IMR-90 (cell line): ENCODE results near the gene MTHFD2L. TPM values are rescaled to one million over a fixed set of nuclear protein-coding genes. Genes with fewer than 3 reads are reported as not detected.
"Not testable (repeated sequence)": the region's sequence is repeated elsewhere in the genome, so short reads cannot be mapped to it uniquely, and the experiment has no call there.

Experiments
- ATAC-seq: fragments of 200-7000 bp; cut with Tn5 transposase; 2 replicates; pipeline ENCODE4 v1.9.1; 2020; ENCODE audit warnings: low read depth, mild to moderate bottlenecking, moderate library complexity
- BruUV-seq: library from RNA; stranded (reverse); fragments of 400-500 nt; replicated peaks from 2 replicates; lab custom pipeline; 2021; lab: Mats Ljungman, UMichigan
- CTCF ChIA-PET: fragments of 300-600 bp; formaldehyde crosslinking; extraction: SDS; loops from one replicate; lab custom pipeline; 2021; ENCODE audit warnings: antibody characterized with exemption; lab: Yijun Ruan, JAX
- POLR2A ChIA-PET: fragments of 300-600 bp; sonication (Branson Sonifier 250); formaldehyde crosslinking; loops from one replicate; lab custom pipeline; 2022; ENCODE audit warnings: antibody characterized with exemption; ENCODE audit not compliant: unreplicated experiment; lab: Charles Lee
- DNase-seq: peaks from one replicate; pipeline ENCODE4 v3.0.0; 2013
- H2AFZ ChIP-seq: replicated peaks from 2 replicates; pipeline ENCODE3; 2013; ENCODE audit warnings: low read length, mild to moderate bottlenecking; ENCODE audit not compliant: poor library complexity
- H2AK5ac ChIP-seq: 2 replicates; pipeline ENCODE4 v1.6.1; 2013; ENCODE audit warnings: low read depth, low read length, inconsistent platforms
- H2AK9ac ChIP-seq: replicated peaks from 2 replicates; pipeline ENCODE3; 2013; ENCODE audit warnings: mild to moderate bottlenecking, low read depth, low read length, moderate library complexity; ENCODE audit not compliant: poor library complexity
- H2BK120ac ChIP-seq: 2 replicates; pipeline ENCODE4 v1.6.1; 2013; ENCODE audit warnings: low read depth, low read length, inconsistent platforms
- H2BK15ac ChIP-seq: 3 replicates; pipeline ENCODE4 v1.6.1; 2013; ENCODE audit warnings: low read depth, low read length, inconsistent platforms
- H2BK20ac ChIP-seq: 2 replicates; pipeline ENCODE4 v1.6.1; 2013; ENCODE audit warnings: low read depth, mild to moderate bottlenecking, inconsistent platforms, low read length, moderate library complexity
- H2BK5ac ChIP-seq: 2 replicates; pipeline ENCODE4 v1.6.1; 2013; ENCODE audit warnings: mild to moderate bottlenecking, low read depth, low read length, inconsistent platforms; ENCODE audit not compliant: poor library complexity, severe bottlenecking
- H3K14ac ChIP-seq: replicated peaks from 2 replicates; pipeline ENCODE4 v1.6.1; 2013; ENCODE audit warnings: low read depth, low read length, inconsistent platforms
- H3K18ac ChIP-seq: 2 replicates; pipeline ENCODE4 v1.6.1; 2013; ENCODE audit warnings: low read depth, low read length, control low read depth
- H3K23ac ChIP-seq: 2 replicates; pipeline ENCODE4 v1.6.1; 2013; ENCODE audit warnings: low read depth, low read length, inconsistent platforms
- H3K27ac ChIP-seq: 2 replicates; pipeline ENCODE4 v1.5.1; 2013; ENCODE audit warnings: mild to moderate bottlenecking, control low read depth, low read length; ENCODE audit not compliant: insufficient read depth
- H3K27me3 ChIP-seq: 2 replicates; pipeline ENCODE4 v1.6.1; 2013; ENCODE audit warnings: low read length; ENCODE audit not compliant: control insufficient read depth, insufficient read depth
- H3K36me3 ChIP-seq: 2 replicates; pipeline ENCODE4 v1.6.1; 2013; ENCODE audit warnings: low read length, mixed read lengths; ENCODE audit not compliant: control insufficient read depth, insufficient read depth
- H3K4ac ChIP-seq: 2 replicates; pipeline ENCODE4 v1.6.1; 2013; ENCODE audit warnings: low read depth, low read length, inconsistent platforms
- H3K4me1 ChIP-seq: 2 replicates; pipeline ENCODE4 v1.6.1; 2013; ENCODE audit warnings: low read length, mixed read lengths; ENCODE audit not compliant: control insufficient read depth, insufficient read depth
- H3K4me2 ChIP-seq: 2 replicates; pipeline ENCODE4 v1.6.1; 2013; ENCODE audit warnings: low read depth, mild to moderate bottlenecking, control low read depth, low read length, moderate library complexity
- H3K4me3 ChIP-seq: 2 replicates; pipeline ENCODE4 v1.5.1; 2013; ENCODE audit warnings: low read depth, mild to moderate bottlenecking, control low read depth, low read length, moderate library complexity; ENCODE audit not compliant: insufficient read depth
- H3K56ac ChIP-seq: 2 replicates; pipeline ENCODE4 v1.6.1; 2013; ENCODE audit warnings: low read length, inconsistent platforms; ENCODE audit not compliant: insufficient read depth; ENCODE audit errors: extremely low read depth
- H3K79me1 ChIP-seq, 2 experiments: 2 replicates each; pipeline ENCODE4 v1.6.1; 2013; ENCODE audit warnings: low read length in 2 of 2, inconsistent platforms in 1 of 2, low read depth in 1 of 2
- H3K9ac ChIP-seq: 2 replicates; pipeline ENCODE4 v1.6.1; 2013; ENCODE audit warnings: low read depth, low read length, control low read depth
- H3K9me1 ChIP-seq: 2 replicates; pipeline ENCODE4 v1.6.1; 2013; ENCODE audit warnings: low read length, inconsistent platforms; ENCODE audit not compliant: insufficient read depth
- H3K9me3 ChIP-seq: 2 replicates; pipeline ENCODE4 v1.6.1; 2013; ENCODE audit warnings: low read length; ENCODE audit not compliant: control insufficient read depth, insufficient read depth
- H4K20me1 ChIP-seq: 2 replicates; pipeline ENCODE4 v1.6.1; 2013; ENCODE audit warnings: low read length, inconsistent platforms; ENCODE audit not compliant: insufficient read depth
- H4K5ac ChIP-seq: 2 replicates; pipeline ENCODE4 v1.6.1; 2013; ENCODE audit warnings: mild to moderate bottlenecking, low read depth, low read length, control low read depth
- H4K8ac ChIP-seq, 2 experiments: 2 replicates each; pipeline ENCODE4 v1.6.1; 2013; ENCODE audit warnings: low read depth in 2 of 2, low read length in 2 of 2, control low read depth in 1 of 2, inconsistent platforms in 1 of 2
- H4K91ac ChIP-seq: 2 replicates; pipeline ENCODE4 v1.6.1; 2013; ENCODE audit warnings: low read depth, low read length, inconsistent platforms; ENCODE audit not compliant: insufficient read depth
- WGBS, 2 experiments: methylation state at CpG; one replicate each; pipeline versions ENCODE4 v1.1.5 to v1.1.7; 2013; ENCODE audit warnings: missing lambda C conversion rate in 2 of 2; ENCODE audit not compliant: insufficient read length in 1 of 2; ENCODE audit errors: extremely low coverage in 2 of 2; 5-methylcytosine and 5-hydroxymethylcytosine counted together
- dilution Hi-C: fragments of 300-500 bp; cut with HindIII; formaldehyde crosslinking; loops from one replicate; pipeline ENCODE4 v1.14.3; 2018; ENCODE audit warnings: low sequenced_read_pairs; ENCODE audit not compliant: unreplicated experiment
- in situ Hi-C: fragments of 300-500 bp; cut with MboI; formaldehyde crosslinking; loops from 3 replicates; pipeline ENCODE4 v1.14.3; 2019; ENCODE audit warnings: low sequenced_read_pairs, inconsistent platforms, mixed read lengths
- intact Hi-C: fragments of 100-400 bp; cut with micrococcal nuclease; formaldehyde crosslinking; loops from 2 replicates; pipeline ENCODE4 v1.10.0; 2022
- polyA plus RNA-seq, 3 experiments: library from polyadenylated mRNA; depleted of rRNA; stranded (reverse); fragments of >200 nt; gene quantifications; 2 replicates each; pipeline ENCODE4 v1.2.3, GENCODE V29; 2012; ENCODE audit warnings: low replicate concordance in 1 of 3
- total RNA-seq: library from RNA; depleted of rRNA; stranded (reverse); fragments of >200 nt; gene quantifications from 2 replicates; pipeline ENCODE4 v1.2.3, GENCODE V29; 2012

The MTHFD2L gene
- total and polyA plus RNA-seq, 2 of the 4 experiments (the other 2 are of a cell fraction) = 2.8 to 4.3 TPM

DNA sequence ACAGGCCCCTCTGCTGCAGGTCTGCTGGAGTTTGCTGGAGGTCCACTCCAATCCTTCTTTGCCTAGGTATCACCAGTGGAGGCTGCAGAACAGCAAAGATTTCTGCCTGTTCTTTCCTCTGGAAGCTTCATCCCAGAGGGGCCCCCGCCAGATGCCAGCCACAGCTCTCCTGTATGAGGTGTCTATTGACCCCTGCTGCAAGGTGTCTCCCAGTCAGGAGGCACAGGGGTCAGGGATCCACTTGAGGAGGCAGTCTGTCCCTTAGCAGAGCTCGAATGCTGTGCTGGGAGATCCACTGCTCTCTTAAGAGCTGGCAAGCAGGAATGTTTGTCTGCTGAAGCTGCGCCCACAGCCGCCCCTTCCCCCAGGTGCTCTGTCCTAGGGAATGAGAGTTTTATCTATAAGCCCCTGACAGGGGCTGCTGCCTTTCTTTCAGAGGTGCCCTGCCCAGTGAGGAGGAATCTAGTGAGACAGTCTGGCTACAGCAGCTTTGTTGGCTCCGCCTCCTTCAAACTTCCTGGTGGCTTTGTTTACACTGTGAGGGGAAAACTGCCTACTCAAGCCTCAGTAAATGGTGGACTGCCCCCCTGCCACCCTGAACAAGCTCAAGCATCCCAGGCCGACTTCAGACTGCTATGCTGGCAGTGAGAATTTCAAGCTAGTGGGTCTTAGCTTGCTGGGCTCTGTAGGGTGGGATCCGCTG lies 56.7 kb downstream of the MTHFD2L start:
- H3K4me2 ChIP-seq, H3K56ac ChIP-seq, dilution Hi-C loops, H2AK5ac ChIP-seq, H3K27me3 ChIP-seq, intact Hi-C loops, H3K79me1 ChIP-seq, H4K91ac ChIP-seq, POLR2A ChIA-PET, H4K5ac ChIP-seq, H3K14ac ChIP-seq, H2BK20ac ChIP-seq, H3K9me3 ChIP-seq, H3K4me1 ChIP-seq, H2BK120ac ChIP-seq, H2BK15ac ChIP-seq, H2BK5ac ChIP-seq, H4K20me1 ChIP-seq, in situ Hi-C loops, BruUV-seq, H3K18ac ChIP-seq, H3K9me1 ChIP-seq, H3K27ac ChIP-seq, H2AK9ac ChIP-seq, H3K9ac ChIP-seq, H3K36me3 ChIP-seq, H3K4me3 ChIP-seq, H3K23ac ChIP-seq, DNase-seq: not testable (repeated sequence)
- CTCF ChIA-PET = interaction anchor here (1.0 kb wide), 1 partner anchor 1510 kb away, joined by 3 read pairs; the partner anchor contains the start of gene USO1
- ATAC-seq = peak; percentile 44; the same call in 1 of the 2 replicates
- H2AFZ ChIP-seq = peak overlapping the region; percentile 72
- WGBS, 2 experiments = no CpG with 5 or more reads among the region's 7 CpGs
- H3K4ac ChIP-seq = peak overlapping the region; percentile 6; the same call in 1 of the 2 replicates
- H4K8ac ChIP-seq = peak overlapping the region; percentile 26 to 64; a peak in 3 of 4 replicates

DNA sequence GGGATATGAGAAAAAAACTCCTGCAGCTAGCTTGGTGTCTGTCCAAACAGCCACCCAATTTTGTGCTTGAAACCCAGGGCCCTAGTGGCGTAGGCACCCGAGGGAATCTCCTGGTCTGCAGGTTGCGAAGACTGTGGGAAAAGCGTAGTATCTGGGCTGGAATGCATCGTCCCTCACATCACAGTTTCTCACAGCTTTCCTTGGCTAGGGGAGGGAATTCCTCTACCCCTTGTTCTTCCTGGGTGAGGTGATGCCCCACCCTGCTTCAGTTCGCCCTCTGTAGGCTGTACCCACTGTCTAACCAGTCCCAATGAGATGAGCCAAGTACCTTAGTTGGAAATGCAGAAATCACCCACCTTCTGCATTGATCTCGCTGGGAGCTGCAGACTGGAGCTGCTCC lies 57.3 kb downstream of the MTHFD2L start:
- 100% methylated on average over 1 of the region's 7 CpGs; no CpG with 5 or more reads in 1 of the 2 experiments for whole genome bisulfite sequencing, 2 experiments
- H3K56ac ChIP-seq, H3K14ac ChIP-seq, H4K91ac ChIP-seq, H2BK20ac ChIP-seq, H3K4me2 ChIP-seq, H3K27ac ChIP-seq, dilution Hi-C loops, H2AK5ac ChIP-seq, H4K20me1 ChIP-seq, DNase-seq, H3K36me3 ChIP-seq, H3K9ac ChIP-seq, H2AFZ ChIP-seq, H4K5ac ChIP-seq, H3K4me3 ChIP-seq, H3K9me1 ChIP-seq, H3K4me1 ChIP-seq, POLR2A ChIA-PET, H2BK15ac ChIP-seq, intact Hi-C loops, ATAC-seq, H2BK5ac ChIP-seq, H3K18ac ChIP-seq, BruUV-seq, H3K27me3 ChIP-seq, in situ Hi-C loops, H2BK120ac ChIP-seq, H3K79me1 ChIP-seq, H3K4ac ChIP-seq, H2AK9ac ChIP-seq, H3K23ac ChIP-seq, H3K9me3 ChIP-seq: not testable (repeated sequence)
- CTCF ChIA-PET = interaction anchor here (1.0 kb wide), 1 partner anchor 1509 kb away, joined by 3 read pairs; the partner anchor contains the start of gene USO1
- peak overlapping the region in 1 of 2 experiments; percentile 26; a peak in 1 of 4 replicates for H4K8ac ChIP-seq
